Liver (tissue), 9 donors: ENCODE results near the gene CNEP1R1. TPM values are rescaled to one million over a fixed set of nuclear protein-coding genes. Genes with fewer than 3 reads are reported as not detected.

Experiments used
- DNase-seq: peaks from one replicate; pipeline ENCODE4 v3.0.0-alpha.2; 2017; ENCODE audit warnings: low spot score
- H3K27ac ChIP-seq, 2 donors: one replicate each; pipeline ENCODE4 v1.7.0; 2013; ENCODE audit warnings: inconsistent platforms in 2 of 2, low read length in 2 of 2, control low read depth in 1 of 2, low read depth in 1 of 2, mild to moderate bottlenecking in 1 of 2
- H3K27me3 ChIP-seq, 4 donors: one replicate each; pipeline versions ENCODE4 v1.6.1 to v1.7.0; 2013; ENCODE audit warnings: low read length in 3 of 4, inconsistent platforms in 1 of 4, mild to moderate bottlenecking in 1 of 4, moderate library complexity in 1 of 4; ENCODE audit not compliant: control insufficient read depth in 4 of 4, insufficient read depth in 4 of 4
- H3K36me3 ChIP-seq, 4 donors: one replicate each; pipeline versions ENCODE4 v1.6.1 to v1.7.0; 2013; ENCODE audit warnings: low read length in 3 of 4, mild to moderate bottlenecking in 3 of 4, low read depth in 1 of 4, moderate library complexity in 1 of 4; ENCODE audit not compliant: control insufficient read depth in 4 of 4, insufficient read depth in 3 of 4
- H3K4me1 ChIP-seq, 4 donors: one replicate each; pipeline versions ENCODE4 v1.6.1 to v1.7.0; 2013; ENCODE audit warnings: low read length in 3 of 4, mild to moderate bottlenecking in 3 of 4, moderate library complexity in 1 of 4; ENCODE audit not compliant: control insufficient read depth in 4 of 4, insufficient read depth in 4 of 4
- H3K4me3 ChIP-seq, 3 donors: one replicate each; pipeline versions ENCODE4 v1.6.1 to v1.7.0; 2013; ENCODE audit warnings: low read length in 3 of 3, control low read depth in 1 of 3, low read depth in 1 of 3, mild to moderate bottlenecking in 1 of 3
- H3K9ac ChIP-seq, 2 donors: one replicate each; pipeline ENCODE4 v1.7.0; 2013; ENCODE audit warnings: low read length in 2 of 2, mild to moderate bottlenecking in 2 of 2, moderate library complexity in 2 of 2, control low read depth in 1 of 2, low read depth in 1 of 2
- H3K9me3 ChIP-seq, 4 donors: one replicate each; pipeline versions ENCODE4 v1.6.1 to v1.7.0; 2013; ENCODE audit warnings: low read length in 3 of 4; ENCODE audit not compliant: control insufficient read depth in 4 of 4
- CTCF ChIP-seq: fragments of 150-350 bp; IDR thresholded peaks from 2 replicates; pipeline ENCODE4 v1.5.1; 2017; ENCODE audit warnings: improper control_type of control experiment, low read depth, low read length; ENCODE audit not compliant: missing input control
- EGR1 ChIP-seq, 2 donors: IDR thresholded peaks; 2 replicates each; pipeline ENCODE4 v1.6.1; 2016 to 2018; ENCODE audit warnings: antibody characterized with exemption in 2 of 2, low read depth in 2 of 2
- FOXA1 ChIP-seq: IDR thresholded peaks from 2 replicates; pipeline ENCODE4 v1.6.1; 2016; ENCODE audit warnings: antibody characterized with exemption
- FOXA2 ChIP-seq: IDR thresholded peaks from 2 replicates; pipeline ENCODE4 v1.6.1; 2016; ENCODE audit warnings: antibody characterized with exemption
- GABPA ChIP-seq, 2 donors: IDR thresholded peaks in 1 of 2; conservative IDR thresholded peaks in 1 of 2; 2 replicates each; pipeline ENCODE4 v1.6.1; 2016; ENCODE audit warnings: antibody characterized with exemption in 2 of 2, mild to moderate bottlenecking in 1 of 2, moderate library complexity in 1 of 2
- HNF4A ChIP-seq, 2 donors: conservative IDR thresholded peaks; 2 replicates each; pipeline ENCODE4 v1.6.1; 2016; ENCODE audit warnings: antibody characterized with exemption in 2 of 2, mild to moderate bottlenecking in 2 of 2
- HNF4G ChIP-seq: IDR thresholded peaks from 2 replicates; pipeline ENCODE4 v1.6.1; 2016; ENCODE audit warnings: antibody characterized with exemption
- JUND ChIP-seq, 2 donors: IDR thresholded peaks; 2 replicates each; pipeline ENCODE4 v1.6.1; 2016; ENCODE audit warnings: antibody characterized with exemption in 2 of 2
- NR2F2 ChIP-seq: IDR thresholded peaks from 2 replicates; pipeline ENCODE4 v1.6.1; 2016; ENCODE audit warnings: antibody characterized with exemption
- RAD21 ChIP-seq, 2 donors: IDR thresholded peaks; 2 replicates each; pipeline ENCODE4 v1.6.1; 2016; ENCODE audit warnings: antibody characterized with exemption in 2 of 2, mild to moderate bottlenecking in 2 of 2
- RXRA ChIP-seq, 2 donors: IDR thresholded peaks; 2 replicates each; pipeline ENCODE4 v1.6.1; 2017 to 2018; ENCODE audit warnings: antibody characterized with exemption in 2 of 2, mild to moderate bottlenecking in 1 of 2
- SP1 ChIP-seq: IDR thresholded peaks from 2 replicates; pipeline ENCODE4 v1.6.1; 2018; ENCODE audit warnings: antibody characterized with exemption, mild to moderate bottlenecking
- TAF1 ChIP-seq: conservative IDR thresholded peaks from 2 replicates; pipeline ENCODE4 v1.6.1; 2016; ENCODE audit warnings: antibody characterized with exemption, mild to moderate bottlenecking
- YY1 ChIP-seq: IDR thresholded peaks from 2 replicates; pipeline ENCODE4 v1.6.1; 2016; ENCODE audit warnings: antibody characterized with exemption, mild to moderate bottlenecking
- ZBTB33 ChIP-seq: IDR thresholded peaks from 2 replicates; pipeline ENCODE4 v1.6.1; 2016; ENCODE audit warnings: antibody characterized with exemption
- WGBS: extraction: QIAGEN DNeasy Blood & Tissue Kit; methylation state at CpG from one replicate; pipeline ENCODE4 v1.1.7; 2013; 5-methylcytosine and 5-hydroxymethylcytosine counted together
- polyA plus RNA-seq, 2 donors: library from polyadenylated mRNA; stranded (reverse) in 1 of 2; unstranded in 1 of 2; fragments of 200-250 nt in 1 of 2; fragments of >200 nt in 1 of 2; fragmentation: Nextera tagmentation in 1 of 2; extraction: Ambion mirVana in 1 of 2; gene quantifications; one replicate each; pipeline versions ENCODE4 v1.2.1 to v1.2.3, GENCODE V29; 2013 to 2015
- total RNA-seq, 2 donors: library from RNA; depleted of rRNA; stranded (reverse); fragments of >200 nt; gene quantifications; one replicate each; pipeline ENCODE4 v1.2.3, GENCODE V29; 2014
- TF ChIP-seq, protein P1 (sequence below): IDR thresholded peaks from 2 replicates; pipeline ENCODE4 v1.6.1; 2016; ENCODE audit warnings: antibody characterized with exemption
- TF ChIP-seq, protein P2 (sequence below): IDR thresholded peaks from 2 replicates; pipeline ENCODE4 v1.6.1; 2016; ENCODE audit warnings: antibody characterized with exemption
- TF ChIP-seq, protein P3 (sequence below): IDR thresholded peaks from 2 replicates; pipeline ENCODE4 v1.6.1; 2016; ENCODE audit warnings: antibody characterized with exemption, mild to moderate bottlenecking
- donor health status: healthy.
- donor health status: healthy.
- donor health status: healthy.
- donor health status: healthy.
- donor health status: healthy.

The CNEP1R1 gene
- total and polyA plus RNA-seq, 4 donors = 4.2 to 21.6 (median 8.8) TPM

GRCh38 chr16:50015631-50016030, 9.4 kb upstream of the CNEP1R1 start:
- no peak for DNase-seq
- TF ChIP-seq YY1 = no peak
- TF ChIP-seq TAF1 = no peak
- TF ChIP-seq, protein P1, sequence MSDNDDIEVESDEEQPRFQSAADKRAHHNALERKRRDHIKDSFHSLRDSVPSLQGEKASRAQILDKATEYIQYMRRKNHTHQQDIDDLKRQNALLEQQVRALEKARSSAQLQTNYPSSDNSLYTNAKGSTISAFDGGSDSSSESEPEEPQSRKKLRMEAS = no peak
- no peak for TF ChIP-seq RXRA (IDR thresholded peaks at IDR 0.05)
- no peak for TF ChIP-seq NR2F2
- no peak for TF ChIP-seq JUND (IDR thresholded peaks at IDR 0.05)
- no peak for TF ChIP-seq FOXA2
- TF ChIP-seq ZBTB33 = no peak
- TF ChIP-seq HNF4A (conservative IDR thresholded peaks at IDR 0.05) = no peak
- no peak for TF ChIP-seq EGR1 (IDR thresholded peaks at IDR 0.05; ENCODE audit: low read depth in 2 of 2)
- Histone ChIP-seq H3K27ac (no peak overlapping the region), H3K9ac (no peak overlapping the region), H3K4me3 (no peak overlapping the region), H3K4me1 (no peaks in the 10 kb centered on the region), H3K27me3 (no peaks in the 10 kb centered on the region), H3K36me3 (no peaks in the 10 kb centered on the region), H3K9me3 (no peaks in the 10 kb centered on the region)
- WGBS = 90% methylated on average over 2 of the region's 2 CpGs

GRCh38 chr16:50017553-50017952, 7.5 kb upstream of the CNEP1R1 start:
- Histone ChIP-seq H3K9ac (no peak overlapping the region), H3K9me3 (no peaks in the 10 kb centered on the region), H3K36me3 (no peaks in the 10 kb centered on the region), H3K4me3 (no peak overlapping the region), H3K27me3 (no peaks in the 10 kb centered on the region), H3K27ac (no peak overlapping the region), H3K4me1 (no peaks in the 10 kb centered on the region)
- WGBS = 89% methylated on average over 9 of the region's 9 CpGs
- no peak for DNase-seq
- TF ChIP-seq NR2F2 (no peak), EGR1 (IDR thresholded peaks at IDR 0.05; ENCODE audit: low read depth in 2 of 2) (no peak), RXRA (IDR thresholded peaks at IDR 0.05) (no peak), CTCF (no peak), SP1 (no peak), FOXA2 (no peak), HNF4G (no peak), TAF1 (no peak), FOXA1 (no peak), JUND (IDR thresholded peaks at IDR 0.05) (no peak), RAD21 (IDR thresholded peaks at IDR 0.05) (no peak), ZBTB33 (no peak), GABPA (IDR thresholded peaks at IDR 0.05 in 1 of 2, conservative IDR thresholded peaks at IDR 0.05 in 1 of 2) (no peak)
- TF ChIP-seq, protein P2, sequence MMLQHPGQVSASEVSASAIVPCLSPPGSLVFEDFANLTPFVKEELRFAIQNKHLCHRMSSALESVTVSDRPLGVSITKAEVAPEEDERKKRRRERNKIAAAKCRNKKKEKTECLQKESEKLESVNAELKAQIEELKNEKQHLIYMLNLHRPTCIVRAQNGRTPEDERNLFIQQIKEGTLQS = no peak
- TF ChIP-seq, protein P1 = no peak
- TF ChIP-seq, protein P3, sequence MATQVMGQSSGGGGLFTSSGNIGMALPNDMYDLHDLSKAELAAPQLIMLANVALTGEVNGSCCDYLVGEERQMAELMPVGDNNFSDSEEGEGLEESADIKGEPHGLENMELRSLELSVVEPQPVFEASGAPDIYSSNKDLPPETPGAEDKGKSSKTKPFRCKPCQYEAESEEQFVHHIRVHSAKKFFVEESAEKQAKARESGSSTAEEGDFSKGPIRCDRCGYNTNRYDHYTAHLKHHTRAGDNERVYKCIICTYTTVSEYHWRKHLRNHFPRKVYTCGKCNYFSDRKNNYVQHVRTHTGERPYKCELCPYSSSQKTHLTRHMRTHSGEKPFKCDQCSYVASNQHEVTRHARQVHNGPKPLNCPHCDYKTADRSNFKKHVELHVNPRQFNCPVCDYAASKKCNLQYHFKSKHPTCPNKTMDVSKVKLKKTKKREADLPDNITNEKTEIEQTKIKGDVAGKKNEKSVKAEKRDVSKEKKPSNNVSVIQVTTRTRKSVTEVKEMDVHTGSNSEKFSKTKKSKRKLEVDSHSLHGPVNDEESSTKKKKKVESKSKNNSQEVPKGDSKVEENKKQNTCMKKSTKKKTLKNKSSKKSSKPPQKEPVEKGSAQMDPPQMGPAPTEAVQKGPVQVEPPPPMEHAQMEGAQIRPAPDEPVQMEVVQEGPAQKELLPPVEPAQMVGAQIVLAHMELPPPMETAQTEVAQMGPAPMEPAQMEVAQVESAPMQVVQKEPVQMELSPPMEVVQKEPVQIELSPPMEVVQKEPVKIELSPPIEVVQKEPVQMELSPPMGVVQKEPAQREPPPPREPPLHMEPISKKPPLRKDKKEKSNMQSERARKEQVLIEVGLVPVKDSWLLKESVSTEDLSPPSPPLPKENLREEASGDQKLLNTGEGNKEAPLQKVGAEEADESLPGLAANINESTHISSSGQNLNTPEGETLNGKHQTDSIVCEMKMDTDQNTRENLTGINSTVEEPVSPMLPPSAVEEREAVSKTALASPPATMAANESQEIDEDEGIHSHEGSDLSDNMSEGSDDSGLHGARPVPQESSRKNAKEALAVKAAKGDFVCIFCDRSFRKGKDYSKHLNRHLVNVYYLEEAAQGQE = no peak
